ENCODE measurements around the gene TP63. TPM values are rescaled to one million over a fixed set of nuclear protein-coding genes. Genes with fewer than 3 reads are reported as not detected.

TP63 gene
- total RNA-seq, 2 donors from 2014 or later, result not detected

- Mint-ChIP-seq H3K36me3 (ENCODE audit: low read depth) (no peaks in the 10 kb centered on the region), H3K9me3 (no peaks in the 10 kb centered on the region), H3K27ac (no peak overlapping the region), H3K4me3 (no peak overlapping the region), H3K4me1 (peaks cover 8% of the 10 kb centered on the region), H3K27me3 (ENCODE audit: insufficient read depth) (no peaks in the 10 kb centered on the region)
- Histone ChIP-seq H3K4me1 (ENCODE audit: control insufficient read depth, insufficient read depth, low read length) (no peaks in the 10 kb centered on the region), H3K9me3 (ENCODE audit: control insufficient read depth, low read length) (no peaks in the 10 kb centered on the region), H3K9ac (ENCODE audit: extremely low read depth, low read length, poor library complexity, severe bottlenecking) (no peak overlapping the region), H3K4me3 (ENCODE audit: low read length) (no peak overlapping the region), H3K27me3 (ENCODE audit: control insufficient read depth, insufficient read depth, low read length, poor library complexity, severe bottlenecking) (no peaks in the 10 kb centered on the region), H3K36me3 (ENCODE audit: control insufficient read depth, insufficient read depth, low read length) (no peaks in the 10 kb centered on the region), H3K27ac (ENCODE audit: low read depth, low read length) (no peak overlapping the region)
- WGBS, 2 experiments (ENCODE audit: insufficient coverage in 1 of 2, insufficient read length in 1 of 2), result 89 to 91% methylated on average over 2 of the region's 2 CpGs
- no peak for DNase-seq
- TF ChIP-seq, protein P1, sequence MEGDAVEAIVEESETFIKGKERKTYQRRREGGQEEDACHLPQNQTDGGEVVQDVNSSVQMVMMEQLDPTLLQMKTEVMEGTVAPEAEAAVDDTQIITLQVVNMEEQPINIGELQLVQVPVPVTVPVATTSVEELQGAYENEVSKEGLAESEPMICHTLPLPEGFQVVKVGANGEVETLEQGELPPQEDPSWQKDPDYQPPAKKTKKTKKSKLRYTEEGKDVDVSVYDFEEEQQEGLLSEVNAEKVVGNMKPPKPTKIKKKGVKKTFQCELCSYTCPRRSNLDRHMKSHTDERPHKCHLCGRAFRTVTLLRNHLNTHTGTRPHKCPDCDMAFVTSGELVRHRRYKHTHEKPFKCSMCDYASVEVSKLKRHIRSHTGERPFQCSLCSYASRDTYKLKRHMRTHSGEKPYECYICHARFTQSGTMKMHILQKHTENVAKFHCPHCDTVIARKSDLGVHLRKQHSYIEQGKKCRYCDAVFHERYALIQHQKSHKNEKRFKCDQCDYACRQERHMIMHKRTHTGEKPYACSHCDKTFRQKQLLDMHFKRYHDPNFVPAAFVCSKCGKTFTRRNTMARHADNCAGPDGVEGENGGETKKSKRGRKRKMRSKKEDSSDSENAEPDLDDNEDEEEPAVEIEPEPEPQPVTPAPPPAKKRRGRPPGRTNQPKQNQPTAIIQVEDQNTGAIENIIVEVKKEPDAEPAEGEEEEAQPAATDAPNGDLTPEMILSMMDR (conservative IDR thresholded peaks at IDR 0.05), result no peak
Observed at GRCh38 chr3:189839576-189839975, 208.4 kb downstream of the TP63 start.

GRCh38 chr3:189841473-189842205 is 210.4 kb downstream of the TP63 start:
- Histone ChIP-seq H3K36me3 (ENCODE audit: control insufficient read depth, insufficient read depth, low read length) (no peaks in the 10 kb centered on the region), H3K27ac (ENCODE audit: low read depth, low read length) (no peak overlapping the region)
- H3K27me3 Mint-ChIP-seq (ENCODE audit: insufficient read depth), result no peaks in the 10 kb centered on the region

DNA sequence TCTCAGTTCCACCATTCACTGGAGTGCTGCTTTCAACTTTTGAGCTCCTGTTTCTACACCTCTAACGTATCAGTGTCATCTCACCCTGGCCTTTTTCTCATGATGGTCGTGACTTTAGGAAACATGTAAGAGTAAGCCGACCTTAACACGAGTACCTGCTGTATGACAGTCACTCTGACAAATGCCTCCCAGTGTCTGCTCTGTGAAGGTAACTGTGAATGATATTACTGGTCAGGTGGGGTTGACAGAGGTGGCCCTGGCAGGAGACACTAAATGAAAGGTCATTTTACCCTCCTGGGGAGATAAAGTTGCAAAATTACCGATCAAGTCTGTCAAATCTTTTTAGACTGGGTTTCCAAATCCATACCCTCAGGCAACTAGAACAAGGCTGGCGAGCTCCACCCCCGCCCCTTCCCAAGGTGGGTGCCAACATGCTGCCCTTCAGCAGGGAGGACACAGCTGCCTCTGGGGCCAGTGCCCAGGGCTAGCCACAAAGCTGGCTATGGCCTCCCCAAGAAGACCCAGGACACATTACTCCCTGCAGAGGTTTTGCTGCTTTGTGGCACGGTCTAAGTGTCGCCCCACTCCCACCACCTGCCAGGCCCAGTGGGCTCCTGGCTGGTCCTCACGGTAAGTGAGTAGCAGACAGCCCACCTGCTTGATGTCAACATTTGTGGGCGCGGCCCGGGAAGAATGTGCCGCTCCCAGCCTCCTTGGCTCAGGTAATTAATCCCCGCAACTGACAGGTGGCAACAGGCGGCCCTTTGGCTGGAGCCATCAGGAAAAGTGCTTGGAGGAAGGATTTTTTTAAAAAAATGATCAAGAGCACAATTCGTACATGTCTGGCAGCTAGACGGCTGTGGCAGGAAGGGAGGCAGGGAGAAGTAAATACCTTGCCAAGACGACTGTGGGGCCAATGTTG is 211.8 kb downstream of the TP63 start:
- WGBS, 2 experiments (ENCODE audit: insufficient coverage in 1 of 2, insufficient read length in 1 of 2), result 91 to 95% methylated on average over 12 to 19 of the region's 19 CpGs
- Mint-ChIP-seq H3K4me3 (no peak overlapping the region), H3K27ac (no peak overlapping the region), H3K27me3 (ENCODE audit: insufficient read depth) (no peaks in the 10 kb centered on the region), H3K4me1 (peaks cover 20% of the 10 kb centered on the region), H3K36me3 (ENCODE audit: low read depth) (no peaks in the 10 kb centered on the region), H3K9me3 (no peaks in the 10 kb centered on the region)
- H3K4me1 ChIP-seq (ENCODE audit: control insufficient read depth, insufficient read depth, low read length), result no peaks in the 10 kb centered on the region
- no peaks in the 10 kb centered on the region for H3K36me3 ChIP-seq (ENCODE audit: control insufficient read depth, insufficient read depth, low read length)
- TF ChIP-seq, protein P1 (conservative IDR thresholded peaks at IDR 0.05), result no peak
- no peak overlapping the region for H3K9ac ChIP-seq (ENCODE audit: extremely low read depth, low read length, poor library complexity, severe bottlenecking)
- H3K4me3 ChIP-seq (ENCODE audit: low read length), result no peak overlapping the region
- no peaks in the 10 kb centered on the region for H3K9me3 ChIP-seq (ENCODE audit: control insufficient read depth, low read length)
- no peak for DNase-seq
- H3K27ac ChIP-seq (ENCODE audit: low read depth, low read length), result no peak overlapping the region
- H3K27me3 ChIP-seq (ENCODE audit: control insufficient read depth, insufficient read depth, low read length, poor library complexity, severe bottlenecking), result no peaks in the 10 kb centered on the region

More at GRCh38 chr3:189841473-189842205, 210.4 kb downstream of the TP63 start:
- Histone ChIP-seq H3K4me3 (ENCODE audit: low read length) (no peak overlapping the region), H3K4me1 (ENCODE audit: control insufficient read depth, insufficient read depth, low read length) (no peaks in the 10 kb centered on the region), H3K9ac (ENCODE audit: extremely low read depth, low read length, poor library complexity, severe bottlenecking) (no peak overlapping the region), H3K27me3 (ENCODE audit: control insufficient read depth, insufficient read depth, low read length, poor library complexity, severe bottlenecking) (no peaks in the 10 kb centered on the region), H3K9me3 (ENCODE audit: control insufficient read depth, low read length) (no peaks in the 10 kb centered on the region)
- Mint-ChIP-seq H3K27ac (no peak overlapping the region), H3K36me3 (ENCODE audit: low read depth) (no peaks in the 10 kb centered on the region), H3K9me3 (no peaks in the 10 kb centered on the region), H3K4me1 (peaks cover 20% of the 10 kb centered on the region), H3K4me3 (no peak overlapping the region)
- TF ChIP-seq, protein P1 (conservative IDR thresholded peaks at IDR 0.05), result no peak
- 85 to 88% methylated on average over 8 to 13 of the region's 13 CpGs for WGBS, 2 experiments (ENCODE audit: insufficient coverage in 1 of 2, insufficient read length in 1 of 2)
- no peak for DNase-seq
